ENCODE measurements around the gene ZNF800. TPM values are rescaled to one million over a fixed set of nuclear protein-coding genes. Genes with fewer than 3 reads are reported as not detected.

ZNF800 gene
- total RNA-seq, 4 donors from 2014 or later = 31.7 to 60.7 (median 41.5) TPM

DNA sequence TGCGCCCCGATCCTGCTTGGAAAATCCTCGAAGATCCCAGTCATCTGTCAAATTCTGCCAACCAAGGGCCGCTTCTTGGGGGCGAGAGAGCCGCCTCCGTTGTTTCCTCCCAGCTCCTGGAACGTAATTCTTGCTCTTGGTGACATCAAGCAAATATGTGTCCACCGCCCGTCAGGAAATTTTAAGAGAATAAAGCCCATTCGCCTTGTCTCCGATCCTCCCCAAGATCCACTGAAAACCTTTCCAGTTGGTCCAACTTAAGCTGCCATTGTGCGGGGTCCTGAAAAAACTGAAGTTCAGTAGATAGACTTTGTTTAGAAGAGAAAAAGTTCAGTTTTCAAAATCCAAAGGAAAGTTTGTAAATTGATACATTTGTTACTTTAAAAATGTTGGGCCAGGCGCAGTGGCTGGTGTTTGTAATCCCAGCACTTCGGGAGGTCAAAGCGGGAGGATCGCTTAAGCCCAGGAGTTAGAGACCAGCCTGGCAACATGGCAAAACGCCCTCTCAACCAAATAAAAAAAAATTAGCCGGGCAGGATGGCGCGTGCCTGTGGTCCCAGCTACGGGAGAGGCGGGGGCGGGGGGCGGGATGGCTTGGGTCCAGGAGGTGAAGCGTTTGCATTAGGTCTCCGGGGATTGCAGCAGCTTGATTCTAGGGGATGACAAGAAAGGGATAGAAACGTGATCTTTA is 1.0 kb upstream of the ZNF800 start:
- Histone ChIP-seq H3K27ac (peak overlapping the region; percentile 97 to 100 (median 98)), H3K36me3 (no peaks in the 10 kb centered on the region), H3K4me3 (peak overlapping the region; percentile 68 to 99 (median 92)), H3K27me3 (no peaks in the 10 kb centered on the region), H3K9me3 (no peaks in the 10 kb centered on the region), H3K4me1 (peaks cover 14 to 33% (median 22%) of the 10 kb centered on the region in 4 donors)
- WGBS, 2 donors (ENCODE audit: low coverage in 1 of 2) = 13 to 18% methylated on average over 14 to 28 of the region's 28 CpGs
- in situ Hi-C loops (cut with MboI; ENCODE audit: low pct_ligation_motif_present in 1 of 4, low pct_unique_long_range_greater_than_20kb in 1 of 4, low sequenced_read_pairs in 3 of 4) (no loop called here), intact Hi-C loops (cut with DNase I; ENCODE audit: low total_unique reads) (no loop called here)
- TF ChIP-seq EP300 (IDR thresholded peaks at IDR 0.05; ENCODE audit: low read depth) (no peak), POLR2A (IDR thresholded peaks at IDR 0.05) (no peak)
- TF ChIP-seq, protein P1, sequence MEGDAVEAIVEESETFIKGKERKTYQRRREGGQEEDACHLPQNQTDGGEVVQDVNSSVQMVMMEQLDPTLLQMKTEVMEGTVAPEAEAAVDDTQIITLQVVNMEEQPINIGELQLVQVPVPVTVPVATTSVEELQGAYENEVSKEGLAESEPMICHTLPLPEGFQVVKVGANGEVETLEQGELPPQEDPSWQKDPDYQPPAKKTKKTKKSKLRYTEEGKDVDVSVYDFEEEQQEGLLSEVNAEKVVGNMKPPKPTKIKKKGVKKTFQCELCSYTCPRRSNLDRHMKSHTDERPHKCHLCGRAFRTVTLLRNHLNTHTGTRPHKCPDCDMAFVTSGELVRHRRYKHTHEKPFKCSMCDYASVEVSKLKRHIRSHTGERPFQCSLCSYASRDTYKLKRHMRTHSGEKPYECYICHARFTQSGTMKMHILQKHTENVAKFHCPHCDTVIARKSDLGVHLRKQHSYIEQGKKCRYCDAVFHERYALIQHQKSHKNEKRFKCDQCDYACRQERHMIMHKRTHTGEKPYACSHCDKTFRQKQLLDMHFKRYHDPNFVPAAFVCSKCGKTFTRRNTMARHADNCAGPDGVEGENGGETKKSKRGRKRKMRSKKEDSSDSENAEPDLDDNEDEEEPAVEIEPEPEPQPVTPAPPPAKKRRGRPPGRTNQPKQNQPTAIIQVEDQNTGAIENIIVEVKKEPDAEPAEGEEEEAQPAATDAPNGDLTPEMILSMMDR (IDR thresholded peaks at IDR 0.05) = no peak
- no peak for DNase-seq

DNA sequence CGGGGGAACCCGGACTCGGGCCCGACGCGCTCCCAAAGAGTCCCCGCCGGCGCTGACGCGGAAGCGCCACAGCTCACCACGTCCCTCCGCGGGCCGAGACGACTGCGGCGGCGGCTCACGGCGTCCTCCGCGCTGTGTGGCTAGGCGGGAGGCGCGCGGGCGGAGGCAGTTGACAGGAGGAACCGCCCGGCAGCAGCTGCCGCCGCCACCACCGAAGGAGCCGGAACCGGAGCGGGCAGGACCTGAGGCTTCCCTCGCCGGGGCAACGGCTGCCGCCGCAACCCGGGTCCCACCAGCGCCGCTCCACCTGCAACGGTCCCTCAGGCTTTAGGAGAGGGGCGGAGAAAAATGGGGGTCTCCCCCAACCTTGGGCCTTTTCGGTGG is 334 bp downstream of the ZNF800 start:
- Histone ChIP-seq H3K27me3 (no peaks in the 10 kb centered on the region), H3K4me1 (peaks cover 14 to 38% (median 25%) of the 10 kb centered on the region in 4 donors), H3K9me3 (no peaks in the 10 kb centered on the region), H3K36me3 (peaks cover 0 to 4% (median 0%) of the 10 kb centered on the region in 4 donors), H3K27ac (peak overlapping the region; percentile 97 to 100 (median 98)), H3K4me3 (peak overlapping the region; percentile 68 to 99 (median 92))
- peak; percentile 62 for DNase-seq
- 0% methylated on average over 26 of the region's 48 CpGs; no CpG with 5 or more reads in 1 of the 2 donors for WGBS, 2 donors (ENCODE audit: low coverage in 1 of 2)
- TF ChIP-seq POLR2AphosphoS5 (IDR thresholded peaks at IDR 0.05) = no peak
- no peak for TF ChIP-seq POLR2A (IDR thresholded peaks at IDR 0.05)
- TF ChIP-seq, protein P1 (IDR thresholded peaks at IDR 0.05) = no peak
- TF ChIP-seq EP300 (IDR thresholded peaks at IDR 0.05; ENCODE audit: low read depth) = no peak
- in situ Hi-C loops (cut with MboI; ENCODE audit: low pct_ligation_motif_present in 1 of 4, low pct_unique_long_range_greater_than_20kb in 1 of 4, low sequenced_read_pairs in 3 of 4) = no loop called here
- intact Hi-C loops (cut with DNase I; ENCODE audit: low total_unique reads) = no loop called here

DNA sequence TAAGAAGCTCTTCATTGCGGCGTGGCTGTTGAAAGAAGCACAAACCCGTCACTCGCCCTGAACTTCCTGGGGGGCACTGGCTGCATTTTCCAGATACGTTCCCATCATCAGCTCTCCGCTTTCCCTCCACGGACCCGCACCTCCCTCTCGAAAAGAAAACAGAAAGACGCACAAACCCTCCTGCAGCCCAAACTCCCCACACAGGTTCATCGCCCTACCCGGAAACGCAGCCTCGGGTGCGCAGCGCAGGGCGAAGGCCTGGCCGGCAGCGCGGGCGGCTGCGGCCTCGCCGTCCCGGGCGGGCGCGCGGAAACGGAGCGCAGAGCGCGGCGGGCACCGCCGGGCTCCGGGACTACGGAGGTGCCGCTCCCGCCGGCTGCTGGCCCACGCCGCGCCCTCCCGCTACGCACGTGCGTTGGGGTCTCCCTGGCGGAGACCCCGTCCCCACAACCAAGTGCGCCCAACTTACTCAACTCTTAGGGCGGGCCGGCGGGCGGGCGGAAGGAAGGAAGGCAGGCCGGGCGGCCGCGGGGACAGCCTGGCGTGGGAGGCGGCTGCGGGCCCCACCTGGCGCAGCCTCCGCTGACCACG is 822 bp downstream of the ZNF800 start:
- no peaks in the 10 kb centered on the region for H3K27me3 ChIP-seq
- 0% methylated on average over 34 of the region's 66 CpGs; no CpG with 5 or more reads in 1 of the 2 donors for WGBS, 2 donors (ENCODE audit: low coverage in 1 of 2)
- peak in 1 of 3 donors; percentile 4 for TF ChIP-seq POLR2AphosphoS5 (IDR thresholded peaks at IDR 0.05)
- TF ChIP-seq EP300 (IDR thresholded peaks at IDR 0.05; ENCODE audit: low read depth) = no peak
- TF ChIP-seq POLR2A (IDR thresholded peaks at IDR 0.05) = no peak
- TF ChIP-seq, protein P1 (IDR thresholded peaks at IDR 0.05) = no peak
- in situ Hi-C loops (cut with MboI; ENCODE audit: low pct_ligation_motif_present in 1 of 4, low pct_unique_long_range_greater_than_20kb in 1 of 4, low sequenced_read_pairs in 3 of 4) (no loop called here), intact Hi-C loops (cut with DNase I; ENCODE audit: low total_unique reads) (no loop called here)
- no peaks in the 10 kb centered on the region for H3K9me3 ChIP-seq
- peaks cover 0 to 4% (median 0%) of the 10 kb centered on the region in 4 donors for H3K36me3 ChIP-seq
- peak overlapping the region; percentile 97 to 100 (median 98) for H3K27ac ChIP-seq
- peaks cover 14 to 43% (median 26%) of the 10 kb centered on the region in 4 donors for H3K4me1 ChIP-seq
- H3K4me3 ChIP-seq = peak overlapping the region; percentile 68 to 99 (median 92)
- peak; percentile 53 for DNase-seq

DNA sequence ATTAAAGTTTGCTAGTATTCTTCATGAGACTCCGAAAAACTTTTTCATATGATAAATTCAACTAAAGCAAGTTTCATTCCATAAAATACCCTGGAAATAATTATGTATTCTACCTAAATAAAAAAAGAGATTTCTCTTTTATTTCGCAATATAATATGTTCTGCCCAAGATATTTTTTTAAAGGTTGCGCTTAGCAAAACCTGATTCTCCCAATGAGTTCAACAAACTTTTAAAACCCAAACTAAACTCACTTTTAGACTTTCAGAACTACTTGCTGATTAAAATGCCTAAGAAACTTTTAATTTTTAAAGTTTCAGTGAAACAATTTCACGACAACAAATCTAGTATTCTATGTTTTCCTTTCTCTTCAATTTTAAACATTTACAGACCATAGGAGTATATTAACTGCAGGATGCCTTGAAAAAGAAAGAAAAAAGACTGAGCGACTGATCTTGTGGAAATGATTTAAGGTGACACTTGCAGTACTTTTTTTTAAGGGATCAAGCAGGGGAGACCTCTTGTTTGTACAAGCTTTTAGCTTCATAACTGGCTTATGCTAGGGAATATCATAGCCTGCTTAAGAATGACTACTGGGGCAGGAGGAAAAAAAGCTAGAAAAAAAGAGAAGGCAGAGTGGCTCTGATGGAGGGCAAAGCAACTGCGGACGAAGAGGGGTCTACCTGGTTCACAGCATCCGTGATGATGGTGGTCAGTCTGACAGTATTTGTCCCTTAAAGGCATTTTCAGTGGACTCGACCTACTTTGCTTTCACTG is 1.5 kb downstream of the ZNF800 start:
- WGBS, 2 donors (ENCODE audit: low coverage in 1 of 2) = 41 to 46% methylated on average over 8 to 9 of the region's 9 CpGs
- in situ Hi-C loops (cut with MboI; ENCODE audit: low pct_ligation_motif_present in 1 of 4, low pct_unique_long_range_greater_than_20kb in 1 of 4, low sequenced_read_pairs in 3 of 4) = no loop called here

More for the DNA sequence above, 1.5 kb downstream of the ZNF800 start:
- Histone ChIP-seq H3K4me3 (peak overlapping the region; percentile 68 to 99 (median 92)), H3K27ac (peak overlapping the region; percentile 97 to 100 (median 98)), H3K36me3 (peaks cover 0 to 8% (median 0%) of the 10 kb centered on the region in 4 donors), H3K9me3 (no peaks in the 10 kb centered on the region), H3K27me3 (no peaks in the 10 kb centered on the region), H3K4me1 (peaks cover 14 to 49% (median 26%) of the 10 kb centered on the region in 4 donors)
- DNase-seq = no peak
- intact Hi-C loops (cut with DNase I; ENCODE audit: low total_unique reads) = no loop called here
- TF ChIP-seq, protein P1 (IDR thresholded peaks at IDR 0.05) = no peak
- TF ChIP-seq POLR2AphosphoS5 (IDR thresholded peaks at IDR 0.05) (no peak), POLR2A (IDR thresholded peaks at IDR 0.05) (no peak), EP300 (IDR thresholded peaks at IDR 0.05; ENCODE audit: low read depth) (no peak)

Measured in transverse colon (tissue), 4 donors.